Measurements from ENCODE around the gene INSR.

Gene INSR

DNA sequence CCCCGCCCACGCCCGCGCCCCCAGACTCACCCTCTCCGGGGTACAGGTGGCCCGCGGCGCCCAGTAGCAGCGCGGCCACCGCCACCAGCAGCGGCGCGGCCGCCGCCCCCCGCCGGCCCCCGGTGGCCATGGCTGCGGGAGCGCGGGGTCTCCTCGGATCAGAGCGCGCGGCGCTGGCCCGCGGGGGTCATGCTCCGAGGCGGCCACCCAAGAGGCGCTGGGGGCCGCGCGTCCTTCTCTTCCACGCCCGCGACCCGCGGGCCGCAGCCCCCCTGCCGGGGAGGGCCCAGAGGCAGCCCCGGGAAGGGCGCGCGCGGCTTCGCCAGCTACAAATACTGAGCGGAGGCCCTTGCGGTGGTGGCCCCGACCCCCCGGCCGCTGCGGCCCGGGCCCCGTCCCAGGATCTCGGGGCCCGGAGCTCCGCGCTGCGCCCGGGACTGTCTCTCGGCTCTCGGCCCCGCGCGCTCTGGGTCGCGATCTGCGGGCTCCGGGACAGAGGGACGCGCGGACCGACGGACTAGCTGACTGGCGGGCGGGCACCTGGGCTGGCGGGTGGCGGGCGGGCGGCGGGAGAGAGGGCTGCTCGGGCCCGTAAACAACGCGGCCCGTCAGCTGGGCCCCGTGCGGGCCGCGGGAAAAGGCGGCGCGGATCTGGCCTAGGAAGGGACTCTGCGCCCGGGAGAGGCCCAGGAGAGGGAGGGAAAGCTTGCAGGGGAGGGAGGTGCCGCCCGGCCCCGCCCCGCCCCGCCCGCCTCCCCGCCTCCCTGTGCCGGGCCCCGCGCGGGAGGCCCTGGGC is at the start of gene INSR:
Gene INSR, minus strand, starts transcription at position 653 of the 796 bp plus-strand sequence. Its CDS starts 523 bp downstream, at position 130.
- intact Hi-C loops (cut with DNase I; ENCODE audit: low total_unique reads), result loop anchor here (1.0 to 5.0 kb wide), 3 partner anchors 52 to 137 kb away; no protein-coding TSS in a partner anchor

DNA sequence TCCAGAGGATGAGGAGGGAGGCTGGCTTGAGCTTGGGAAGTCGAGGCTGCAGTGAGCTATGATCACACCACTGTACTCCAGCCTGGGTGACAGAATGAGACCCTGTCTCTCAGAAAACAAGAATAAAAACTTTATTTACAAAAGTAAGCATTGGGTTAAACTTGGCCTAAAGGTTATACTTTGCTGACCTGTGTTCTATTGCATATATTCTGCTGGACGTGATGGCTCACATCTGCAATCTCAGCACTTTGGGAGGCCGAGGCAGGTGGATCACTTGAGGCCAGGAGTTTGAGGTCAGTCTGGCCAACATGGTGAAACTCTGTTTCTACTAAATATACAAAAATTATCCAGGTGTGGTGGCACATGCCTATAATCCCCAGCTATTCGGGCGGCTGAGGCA is 47.9 kb upstream of the INSR start:
- DNase-seq, result no peak
- Histone ChIP-seq H3K4me1 (peaks cover 0 to 3% (median 0%) of the 10 kb centered on the region in 4 donors), H3K27me3 (peaks cover 0 to 2% of the 10 kb centered on the region in 2 donors), H3K27ac (no peak overlapping the region), H3K36me3 (no peaks in the 10 kb centered on the region), H3K9me3 (no peaks in the 10 kb centered on the region), H3K4me3 (no peak overlapping the region)
- intact Hi-C loops (cut with DNase I; ENCODE audit: low total_unique reads), result no loop called here
- no peak for TF ChIP-seq CTCF (IDR thresholded peaks at IDR 0.05)

More for the DNA sequence above, at the start of gene INSR:
- Histone ChIP-seq H3K27ac (peak within 1 kb of the TSS; percentile 96 to 99), H3K4me1 (peaks cover 0 to 40% (median 19%) of the 10 kb centered on the region in 4 donors), H3K9me3 (no peaks in the 10 kb centered on the region), H3K4me3 (peak within 1 kb of the TSS; percentile 99 to 100), H3K36me3 (no peaks in the 10 kb centered on the region), H3K27me3 (no peaks in the 10 kb centered on the region)
- no peak for TF ChIP-seq CTCF (IDR thresholded peaks at IDR 0.05)
- peak; percentile 87 to 97 for DNase-seq

DNA sequence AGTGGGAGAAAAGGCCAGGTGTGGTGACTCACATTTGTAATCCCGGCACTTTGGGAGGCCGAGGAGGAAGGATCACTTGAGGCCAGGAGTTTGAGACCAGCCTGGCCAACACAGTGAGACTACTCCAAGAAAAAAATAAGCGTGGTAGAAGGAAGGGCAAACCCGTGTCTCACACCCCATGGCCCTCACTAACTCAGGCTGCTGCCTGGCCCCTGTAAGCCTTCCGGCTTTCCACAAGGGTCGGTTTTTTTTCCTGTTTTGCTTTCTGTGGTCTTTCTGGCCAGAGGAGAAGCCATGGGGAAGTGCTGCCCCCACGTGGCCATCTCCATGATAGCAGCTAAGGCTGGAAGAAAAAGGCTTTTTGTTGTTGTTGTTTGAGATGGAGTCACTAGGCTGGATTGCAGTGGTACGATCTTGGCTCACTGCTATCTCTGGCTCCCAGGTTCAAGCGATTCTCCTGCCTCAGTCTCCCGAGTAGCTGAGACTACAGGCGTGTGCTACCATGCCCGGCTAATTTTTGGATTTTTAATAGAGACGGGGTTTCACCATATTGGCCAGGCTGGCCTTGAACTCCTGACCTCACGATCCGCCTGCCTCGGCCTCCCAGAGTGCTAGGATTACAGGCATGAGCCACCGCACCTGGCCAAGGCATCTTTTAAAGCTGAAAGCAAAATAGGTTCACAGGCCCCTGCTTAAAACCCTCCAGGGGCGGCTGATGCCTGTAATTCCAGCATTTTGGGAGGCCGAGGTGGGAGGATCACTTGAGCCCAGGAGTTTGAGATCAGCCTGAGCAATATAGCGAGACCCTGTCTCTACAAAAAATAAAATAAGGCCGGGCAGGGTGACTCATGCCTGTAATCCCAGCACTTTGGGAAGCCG is 47.0 kb upstream of the INSR start:
- peak; percentile 74 to 83 for DNase-seq
- Histone ChIP-seq H3K9me3 (no peaks in the 10 kb centered on the region), H3K4me1 (peaks cover 0 to 3% (median 0%) of the 10 kb centered on the region in 4 donors), H3K4me3 (no peak overlapping the region), H3K27ac (no peak overlapping the region), H3K36me3 (no peaks in the 10 kb centered on the region), H3K27me3 (peaks cover 0 to 2% of the 10 kb centered on the region in 2 donors)
- intact Hi-C loops (cut with DNase I; ENCODE audit: low total_unique reads), result loop anchor here (2.0 kb wide), 1 partner anchor 192 kb away; no protein-coding TSS in a partner anchor
- TF ChIP-seq CTCF (IDR thresholded peaks at IDR 0.05), result peak; percentile 94 to 95

DNA sequence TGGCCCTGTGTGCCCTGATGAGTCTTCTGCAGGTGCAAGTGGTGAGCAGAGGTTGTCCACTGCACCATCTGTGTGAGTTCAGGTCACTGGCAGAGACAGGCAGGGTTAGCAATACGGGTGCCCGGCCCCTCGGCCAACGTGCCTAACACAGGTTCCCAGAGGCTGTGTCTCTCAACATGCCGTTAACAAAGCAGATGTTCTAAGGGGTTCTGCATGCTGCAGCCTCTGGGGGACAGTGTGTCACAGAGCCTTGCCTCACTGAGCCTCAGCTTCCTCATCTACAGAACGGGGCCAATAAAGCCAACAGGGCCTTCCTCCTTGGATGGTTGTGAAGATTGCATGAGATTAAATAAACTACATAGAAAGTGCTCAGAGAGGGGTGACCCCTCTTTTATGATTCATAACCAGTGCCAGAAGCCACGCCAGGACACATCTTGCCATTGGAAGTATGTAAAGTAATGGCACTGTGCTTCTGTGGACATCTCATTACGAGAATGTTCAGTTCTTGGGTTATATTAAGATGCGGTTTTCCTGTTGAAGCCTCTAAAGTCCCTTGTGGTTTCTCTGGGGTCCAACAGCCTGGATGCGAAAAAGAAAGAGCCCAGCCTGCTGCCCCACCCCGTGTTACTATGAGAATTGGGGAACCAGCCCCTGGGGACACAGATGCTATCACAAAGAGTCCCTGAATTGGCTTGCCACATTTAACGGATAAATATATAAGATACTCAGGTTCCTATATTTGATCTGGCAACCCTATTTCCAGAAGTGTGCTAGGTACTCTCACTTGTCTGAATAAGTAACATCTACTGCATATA is 43.4 kb upstream of the INSR start:
- intact Hi-C loops (cut with DNase I; ENCODE audit: low total_unique reads), result no loop called here
- no peak overlapping the region for H3K4me3 ChIP-seq
- no peak for TF ChIP-seq CTCF (IDR thresholded peaks at IDR 0.05)
- H3K27me3 ChIP-seq, result no peaks in the 10 kb centered on the region
- no peaks in the 10 kb centered on the region for H3K9me3 ChIP-seq
- peaks cover 0 to 3% (median 0%) of the 10 kb centered on the region in 4 donors for H3K4me1 ChIP-seq
- no peaks in the 10 kb centered on the region for H3K36me3 ChIP-seq
- peak; percentile 57 to 65 for DNase-seq
- H3K27ac ChIP-seq, result no peak overlapping the region

Measured in tibial artery (tissue), 4 donors.